T-helper 22 cell (primary cell): ENCODE results near the gene SLC2A1.

ENCODE experiments used
- DNase-seq: peaks from one replicate; pipeline ENCODE4 v3.0.0-alpha.2; 2020; ENCODE audit warnings: low read depth

The SLC2A1 gene

DNA sequence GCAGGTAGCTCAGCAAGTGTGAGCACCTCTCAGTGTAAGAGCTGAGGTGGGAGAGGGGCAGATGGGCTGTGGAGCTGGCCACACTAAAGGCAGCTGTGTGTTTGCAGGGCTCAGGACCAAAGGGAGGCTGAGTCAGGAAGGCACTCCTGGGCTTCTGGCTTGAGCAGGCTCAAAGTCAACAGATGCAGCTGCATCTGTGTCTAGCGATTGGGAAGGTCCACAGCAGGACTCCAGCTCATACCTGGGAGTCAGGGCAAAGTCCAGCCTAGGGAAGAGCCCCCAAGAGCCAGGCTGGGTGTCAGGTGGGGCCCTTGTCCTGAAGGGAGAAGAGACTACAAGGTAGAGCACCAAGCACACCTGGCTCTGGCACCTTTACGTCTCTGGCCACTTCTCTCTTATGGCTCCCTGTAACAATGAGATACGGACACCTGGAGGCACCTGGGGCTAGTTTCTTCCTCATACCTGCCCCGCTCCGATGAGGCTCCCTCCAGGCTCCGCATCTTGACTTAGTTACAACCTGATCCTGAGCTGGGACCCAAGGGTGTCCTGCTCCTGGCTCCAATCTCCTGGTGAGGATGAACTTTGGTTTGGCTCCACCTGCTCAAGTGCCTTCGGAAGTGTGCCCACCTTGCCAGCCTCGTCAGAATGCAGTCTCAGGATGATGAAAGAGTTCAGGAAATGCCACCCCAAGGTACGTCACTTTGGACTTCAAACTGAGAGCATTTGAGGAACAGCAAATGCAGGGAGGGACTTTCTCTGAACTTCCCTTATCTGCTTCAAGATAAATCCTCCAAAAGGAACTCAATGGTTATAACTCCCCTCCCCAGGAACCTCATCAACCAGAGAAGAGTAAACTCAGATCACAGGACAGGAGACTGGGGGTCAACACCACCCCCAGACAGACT, 21.5 kb upstream of the SLC2A1 start:
- no peak for DNase-seq

- DNase-seq: no peak
Observed at GRCh38 chr1:42979036-42979430, 20.4 kb upstream of the SLC2A1 start.

- no peak for DNase-seq
Observed at GRCh38 chr1:42978317-42979035, 19.8 kb upstream of the SLC2A1 start.

DNA sequence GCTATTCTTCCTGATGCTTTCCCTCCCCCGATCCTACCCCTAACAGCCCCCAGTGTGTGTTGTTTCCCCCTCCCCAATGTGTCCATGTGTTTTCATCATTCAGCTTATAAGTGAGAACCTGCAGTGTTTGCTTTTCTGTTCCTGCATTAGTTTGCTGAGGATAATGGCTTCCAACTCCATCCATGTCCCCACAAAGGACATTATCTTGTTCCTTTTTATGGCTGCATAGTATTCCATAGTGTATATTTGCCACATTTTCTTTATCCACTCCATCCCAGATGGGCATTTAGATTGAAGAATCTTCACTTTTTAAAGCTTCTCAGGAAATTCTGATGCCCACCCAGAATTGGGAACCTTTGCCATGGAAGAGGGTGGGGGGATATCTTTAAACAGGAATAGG, 19.0 kb upstream of the SLC2A1 start:
- no peak for DNase-seq

GRCh38 chr1:42975561-42976225, 17.0 kb upstream of the SLC2A1 start:
- no peak for DNase-seq

DNA sequence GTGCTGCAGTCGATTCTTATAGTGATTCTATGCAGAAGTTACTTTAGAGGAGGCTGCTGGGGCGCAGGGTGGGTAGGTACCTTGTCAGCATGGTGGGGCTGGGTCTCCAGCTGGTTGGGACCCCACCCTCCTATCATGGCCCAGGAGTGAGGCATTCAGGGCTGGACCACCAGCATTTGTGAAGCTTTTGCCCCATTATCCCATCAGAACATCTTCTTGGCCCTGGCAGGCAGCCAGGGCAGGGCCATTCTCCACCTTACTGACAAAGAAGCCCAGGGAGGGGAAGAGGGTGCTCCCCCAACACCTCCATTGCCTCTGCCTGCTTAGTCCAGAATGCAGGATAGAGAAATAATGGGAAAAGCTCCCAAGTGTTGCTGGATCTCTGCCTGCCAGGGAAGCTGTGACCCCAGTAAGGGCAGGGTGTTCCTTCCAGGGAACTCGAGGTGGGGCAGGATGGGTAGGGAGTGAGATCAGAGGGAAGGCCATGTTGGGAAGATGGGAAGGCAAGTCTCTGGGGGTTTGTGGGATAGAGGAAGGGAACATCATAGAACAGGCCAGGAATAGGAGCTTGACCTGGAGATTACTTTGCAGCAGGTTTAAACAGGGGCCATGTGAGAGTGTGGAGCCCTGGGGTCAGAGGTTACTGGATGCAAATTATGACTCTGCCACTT, 16.2 kb upstream of the SLC2A1 start:
- DNase-seq: no peak

- DNase-seq: no peak
Observed at GRCh38 chr1:42973799-42974198, 15.1 kb upstream of the SLC2A1 start.

GRCh38 chr1:42973286-42973685, 14.6 kb upstream of the SLC2A1 start:
- no peak for DNase-seq

DNA sequence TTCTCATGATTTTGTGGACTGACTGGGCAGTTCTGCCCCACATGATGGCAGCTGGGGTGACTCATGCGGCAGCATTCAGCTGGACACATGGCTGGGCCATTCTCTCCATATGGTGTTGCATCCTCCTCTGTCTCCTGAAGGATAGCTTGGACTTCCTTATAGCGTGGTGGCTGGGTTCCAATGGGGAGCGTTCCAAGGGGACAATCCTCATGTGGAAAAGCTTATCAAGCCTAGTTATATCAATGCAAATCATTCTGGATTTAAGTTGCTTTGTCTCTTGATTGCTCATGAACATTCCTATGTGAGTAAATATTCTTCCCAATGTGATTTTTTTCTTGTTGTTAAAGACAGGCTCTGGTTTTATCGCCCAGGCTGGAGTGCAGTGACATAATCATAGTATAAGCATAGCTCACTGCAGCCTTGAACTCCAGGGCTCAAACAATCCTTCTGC, 13.2 kb upstream of the SLC2A1 start:
- DNase-seq: no peak

DNA sequence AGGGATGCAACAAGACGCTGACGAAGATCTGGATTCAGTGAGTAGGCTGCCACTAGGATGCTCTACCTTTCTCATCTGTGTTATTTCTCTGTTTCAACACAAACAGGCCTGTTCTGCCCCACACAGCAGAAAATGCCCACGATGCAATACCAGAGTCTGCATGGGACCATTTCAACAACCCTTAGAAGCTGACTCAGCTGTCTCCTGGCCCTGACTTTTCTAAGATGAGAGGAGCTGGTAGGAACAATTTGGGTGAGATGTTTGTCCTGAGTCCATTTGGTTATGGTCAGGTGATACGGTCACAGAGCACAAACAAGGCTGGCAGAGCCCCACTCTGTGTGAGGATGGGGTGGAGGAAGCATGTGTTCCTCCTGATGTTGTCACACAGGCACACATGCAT, 11.5 kb upstream of the SLC2A1 start:
- DNase-seq: no peak

DNA sequence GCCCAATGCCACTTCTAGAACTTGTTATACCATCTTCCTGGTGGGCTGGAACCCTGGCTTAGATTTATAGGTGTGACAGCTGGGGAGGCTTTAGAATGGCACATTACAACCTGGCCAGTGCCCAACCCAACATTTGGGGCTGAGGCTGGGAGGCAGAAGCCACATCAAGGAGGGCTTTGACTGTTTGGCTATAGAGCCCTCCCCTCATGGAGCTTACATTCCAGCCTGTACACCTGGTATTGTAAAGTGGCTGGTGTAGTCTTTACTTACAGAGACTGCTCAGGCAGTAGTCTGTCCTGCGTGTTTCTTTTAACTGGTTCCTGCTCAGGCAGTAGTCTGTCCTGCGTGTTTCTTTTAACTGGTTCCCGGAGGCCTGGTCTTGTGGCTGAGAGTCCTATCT, 10.0 kb upstream of the SLC2A1 start:
- DNase-seq: no peak

- DNase-seq: no peak
Observed at GRCh38 chr1:42966688-42967612, 8.3 kb upstream of the SLC2A1 start.

DNA sequence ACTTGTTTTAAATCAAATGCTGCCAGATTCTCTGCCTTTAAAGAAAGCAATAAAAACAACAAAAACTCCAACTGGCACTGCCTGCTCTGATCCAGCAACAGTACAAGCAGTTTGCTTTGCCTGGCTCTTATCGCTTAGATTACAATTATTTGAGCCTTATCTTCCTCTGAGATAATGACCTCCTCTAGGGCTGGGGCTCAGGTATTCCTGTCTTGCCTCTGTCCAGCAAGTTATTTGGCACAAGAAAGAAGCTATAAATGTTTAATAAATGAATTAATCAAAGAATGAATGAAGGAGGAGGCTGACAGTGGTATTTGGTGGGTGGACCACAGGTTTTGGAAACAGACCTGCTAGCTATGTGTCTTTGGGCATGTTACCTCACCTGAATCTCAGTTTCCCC, 6.7 kb upstream of the SLC2A1 start:
- no peak for DNase-seq

DNA sequence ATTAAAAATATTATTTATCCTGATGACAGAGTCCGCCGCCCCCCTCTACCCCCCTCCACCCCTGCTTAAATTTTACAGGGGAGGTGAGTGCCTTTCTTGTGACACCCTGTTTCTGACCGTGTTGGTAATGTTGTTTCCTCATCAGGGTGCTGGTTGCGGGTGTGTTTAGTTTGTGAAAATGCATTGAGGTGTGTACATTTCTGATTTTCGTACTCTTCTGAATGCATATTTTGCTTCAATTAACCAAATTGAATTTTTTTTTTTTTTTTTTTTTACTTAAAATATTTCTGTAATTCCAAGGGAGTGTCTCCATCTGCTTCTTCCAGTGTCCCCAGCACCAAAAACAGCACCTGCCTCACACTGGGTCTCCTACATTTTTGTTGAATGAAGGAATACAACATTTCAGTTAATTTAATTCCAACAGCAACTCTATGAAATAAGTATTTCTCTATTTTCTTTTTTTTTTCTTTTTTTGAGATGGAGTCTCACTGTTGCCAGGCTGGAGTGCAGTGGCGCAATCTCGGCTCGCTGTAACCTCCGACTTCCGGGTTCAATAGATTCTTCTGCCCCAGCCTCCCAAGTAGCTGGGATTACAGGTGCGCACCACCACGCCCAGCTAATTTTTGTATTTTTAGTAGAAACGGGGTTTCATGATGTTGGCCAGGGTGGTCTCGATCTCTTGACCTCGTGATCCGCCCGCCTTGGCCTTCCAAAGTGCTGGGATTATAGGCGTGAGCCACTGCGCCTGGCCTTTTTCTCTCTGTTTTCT, 5.6 kb upstream of the SLC2A1 start:
- no peak for DNase-seq

- no peak for DNase-seq
Observed at GRCh38 chr1:42963378-42964043, 4.8 kb upstream of the SLC2A1 start.

- no peak for DNase-seq
Observed at GRCh38 chr1:42962641-42963377, 4.1 kb upstream of the SLC2A1 start.

GRCh38 chr1:42961312-42962091, 2.8 kb upstream of the SLC2A1 start:
- DNase-seq: no peak
